ENCODE data around the gene C1orf122. TPM values are rescaled to one million over a fixed set of nuclear protein-coding genes. Genes with fewer than 3 reads are reported as not detected.

C1orf122 gene
- polyA plus RNA-seq, 2 of the 4 experiments (the other 2 are of a cell fraction): 21.3 to 29.1 TPM

GRCh38 chr1:37846647-37847339 is 39.2 kb downstream of the C1orf122 start (continued):
- TF ChIP-seq BCL3 (IDR thresholded peaks at IDR 0.05): no peak
- TF ChIP-seq CBX2 (IDR thresholded peaks at IDR 0.05; ENCODE audit: borderline replicate concordance, low read depth): no peak

GRCh38 chr1:37849480-37849879 is 41.9 kb downstream of the C1orf122 start:
- H3K9me3 ChIP-seq: no peaks in the 10 kb centered on the region
- FAIRE-seq (no peak), DNase-seq (ENCODE audit: low read depth in 1 of 2, low spot score in 1 of 2) (no peak), ATAC-seq (no peak)
- TF ChIP-seq RCOR1 (IDR thresholded peaks at IDR 0.05; ENCODE audit: low read depth, low read length) (no peak), JUNB (IDR thresholded peaks at IDR 0.05) (no peak), ATOH8 (CRISPR knock-in tag; IDR thresholded peaks at IDR 0.05; ENCODE audit: low read depth) (no peak), RFX5 (IDR thresholded peaks at IDR 0.05) (no peak), PHF8 (IDR thresholded peaks at IDR 0.05; ENCODE audit: borderline replicate concordance, low read depth) (no peak), MAX (IDR thresholded peaks at IDR 0.05) (no peak), MYC (IDR thresholded peaks at IDR 0.05; ENCODE audit: borderline replicate concordance, low read length) (no peak)
- TF ChIP-seq, protein P1, sequence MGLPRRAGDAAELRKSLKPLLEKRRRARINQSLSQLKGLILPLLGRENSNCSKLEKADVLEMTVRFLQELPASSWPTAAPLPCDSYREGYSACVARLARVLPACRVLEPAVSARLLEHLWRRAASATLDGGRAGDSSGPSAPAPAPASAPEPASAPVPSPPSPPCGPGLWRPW (IDR thresholded peaks at IDR 0.05): no peak
- TF ChIP-seq, protein P2, sequence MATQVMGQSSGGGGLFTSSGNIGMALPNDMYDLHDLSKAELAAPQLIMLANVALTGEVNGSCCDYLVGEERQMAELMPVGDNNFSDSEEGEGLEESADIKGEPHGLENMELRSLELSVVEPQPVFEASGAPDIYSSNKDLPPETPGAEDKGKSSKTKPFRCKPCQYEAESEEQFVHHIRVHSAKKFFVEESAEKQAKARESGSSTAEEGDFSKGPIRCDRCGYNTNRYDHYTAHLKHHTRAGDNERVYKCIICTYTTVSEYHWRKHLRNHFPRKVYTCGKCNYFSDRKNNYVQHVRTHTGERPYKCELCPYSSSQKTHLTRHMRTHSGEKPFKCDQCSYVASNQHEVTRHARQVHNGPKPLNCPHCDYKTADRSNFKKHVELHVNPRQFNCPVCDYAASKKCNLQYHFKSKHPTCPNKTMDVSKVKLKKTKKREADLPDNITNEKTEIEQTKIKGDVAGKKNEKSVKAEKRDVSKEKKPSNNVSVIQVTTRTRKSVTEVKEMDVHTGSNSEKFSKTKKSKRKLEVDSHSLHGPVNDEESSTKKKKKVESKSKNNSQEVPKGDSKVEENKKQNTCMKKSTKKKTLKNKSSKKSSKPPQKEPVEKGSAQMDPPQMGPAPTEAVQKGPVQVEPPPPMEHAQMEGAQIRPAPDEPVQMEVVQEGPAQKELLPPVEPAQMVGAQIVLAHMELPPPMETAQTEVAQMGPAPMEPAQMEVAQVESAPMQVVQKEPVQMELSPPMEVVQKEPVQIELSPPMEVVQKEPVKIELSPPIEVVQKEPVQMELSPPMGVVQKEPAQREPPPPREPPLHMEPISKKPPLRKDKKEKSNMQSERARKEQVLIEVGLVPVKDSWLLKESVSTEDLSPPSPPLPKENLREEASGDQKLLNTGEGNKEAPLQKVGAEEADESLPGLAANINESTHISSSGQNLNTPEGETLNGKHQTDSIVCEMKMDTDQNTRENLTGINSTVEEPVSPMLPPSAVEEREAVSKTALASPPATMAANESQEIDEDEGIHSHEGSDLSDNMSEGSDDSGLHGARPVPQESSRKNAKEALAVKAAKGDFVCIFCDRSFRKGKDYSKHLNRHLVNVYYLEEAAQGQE (IDR thresholded peaks at IDR 0.05): no peak
- ChIA-PET CTCF (interaction anchor here (0.6 to 3.1 kb wide), 2 partner anchors 10 to 249 kb away, joined by 3 to 29 read pairs; partner anchors contain the start of gene MTF1), POLR2A (no interaction called here)
- no peak overlapping the region for H3K4me3 ChIP-seq
- 98% methylated on average over 3 of the region's 3 CpGs for WGBS (ENCODE audit: missing lambda C conversion rate)
- H3K27ac ChIP-seq: no peak overlapping the region
- peaks cover 16% of the 10 kb centered on the region for H3K4me1 ChIP-seq
- H3K4me2 ChIP-seq: no peak overlapping the region

DNA sequence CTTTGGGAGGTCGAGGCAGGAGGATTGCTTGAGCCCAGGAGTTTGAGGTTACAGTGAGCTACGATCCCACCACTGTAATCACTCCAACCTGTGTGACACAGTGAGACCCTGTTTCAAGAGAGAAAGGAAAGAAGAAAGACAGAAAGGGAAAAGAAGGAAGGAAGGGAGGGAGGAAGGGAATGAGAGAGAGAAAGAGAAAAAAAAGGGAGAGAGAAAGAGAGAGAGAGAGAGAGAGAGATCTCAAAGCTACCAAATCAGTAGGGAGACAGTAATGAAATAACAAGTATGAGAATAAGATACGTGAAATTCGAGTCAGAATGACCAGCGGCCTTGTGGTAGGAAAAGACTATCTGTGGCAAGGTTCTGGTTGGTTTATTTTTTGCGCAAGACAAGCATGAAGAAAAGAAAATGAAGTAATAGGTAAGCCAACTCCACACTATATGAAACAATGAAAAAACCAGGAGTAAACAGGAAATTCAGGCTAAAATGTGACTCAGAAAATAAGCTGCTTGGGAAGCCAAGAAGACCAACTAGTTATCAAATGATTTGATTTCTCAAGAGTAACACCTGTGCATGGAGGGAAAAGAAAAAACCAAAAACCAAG is 42.9 kb downstream of the C1orf122 start:
- CTCF ChIA-PET: interaction anchor here (0.6 to 3.1 kb wide), 3 partner anchors 9 to 378 kb away, joined by 3 to 29 read pairs (median 3); partner anchors contain the start of gene MTF1
- POLR2A ChIA-PET: interaction anchor here (0.8 kb wide), 1 partner anchor 9 kb away, joined by 3 read pairs; the partner anchor contains the start of gene MTF1

GRCh38 chr1:37851262-37851661 is 43.7 kb downstream of the C1orf122 start:
- CTCF ChIA-PET: interaction anchor here (1.2 to 3.1 kb wide), 3 partner anchors 9 to 11 kb away, joined by 3 to 29 read pairs (median 3); partner anchors contain the start of gene MTF1
- ATAC-seq (no peak), DNase-seq (ENCODE audit: low read depth in 1 of 2, low spot score in 1 of 2) (no peak), FAIRE-seq (no peak)
- TF ChIP-seq JUN (IDR thresholded peaks at IDR 0.05): no peak
- 0 out of 4 replicates have a peak, but pooled peaks of 1 of the 2 experiments have one; percentile 22 for TF ChIP-seq CEBPB (IDR thresholded peaks at IDR 0.05)
- POLR2A ChIA-PET: interaction anchor here (0.8 kb wide), 1 partner anchor 8 kb away, joined by 3 read pairs; the partner anchor contains the start of gene MTF1
- Histone ChIP-seq H3K4me1 (no peaks in the 10 kb centered on the region), H3K9me3 (no peaks in the 10 kb centered on the region), H3K4me3 (no peak overlapping the region), H3K4me2 (no peak overlapping the region), H3K27ac (no peak overlapping the region)

More for the DNA sequence above, 42.9 kb downstream of the C1orf122 start:
- Histone ChIP-seq H3K4me3 (no peak overlapping the region), H3K4me1 (peaks cover 6% of the 10 kb centered on the region; the same call in 2 of the 3 replicates), H3K27ac (no peak overlapping the region), H3K4me2 (no peak overlapping the region), H3K9me3 (no peaks in the 10 kb centered on the region)
- WGBS (ENCODE audit: missing lambda C conversion rate): 93% methylated on average over 6 of the region's 6 CpGs
- TF ChIP-seq ZNF302 (CRISPR knock-in tag; IDR thresholded peaks at IDR 0.05): no peak
- no peak for DNase-seq (ENCODE audit: low read depth in 1 of 2, low spot score in 1 of 2)
- FAIRE-seq: no peak
- no peak for ATAC-seq

Data from A549 (cell line).